SU-DHL-6 (cell line): ENCODE results near the gene TTL.
"Not testable (repeated sequence)": the region's sequence is repeated elsewhere in the genome, so short reads cannot be mapped to it uniquely, and the experiment has no call there.

ENCODE experiments used
- H2AFZ ChIP-seq: fragments of 200-600 bp; sonication (generic); 2 replicates; pipeline ENCODE4 v1.6.1; 2014; ENCODE audit warnings: low read depth, mild to moderate bottlenecking, moderate library complexity, mixed read lengths, antibody characterized with exemption, low read length; ENCODE audit not compliant: severe bottlenecking
- H3F3A ChIP-seq: fragments of 200-600 bp; shearing (Covaris generic); 2 replicates; pipeline ENCODE4 v1.6.0; 2016; ENCODE audit warnings: antibody characterized with exemption, mild to moderate bottlenecking; ENCODE audit not compliant: insufficient read depth
- H3K27ac ChIP-seq: fragments of 200-600 bp; sonication (generic); 2 replicates; pipeline ENCODE4 v1.5.1; 2016; ENCODE audit warnings: low read depth, mild to moderate bottlenecking, low read length, moderate library complexity, mixed read lengths
- H3K27me3 ChIP-seq: fragments of 200-600 bp; sonication (generic), shearing (Covaris generic); 2 replicates; pipeline ENCODE4 v1.6.0; 2014; ENCODE audit warnings: mild to moderate bottlenecking, low read length
- H3K36me3 ChIP-seq: fragments of 200-600 bp; sonication (generic); 2 replicates; pipeline ENCODE4 v1.6.1; 2014; ENCODE audit warnings: mild to moderate bottlenecking, low read length, mixed read lengths
- H3K4me2 ChIP-seq: fragments of 300-600, 200-600 bp; shearing (Covaris generic), sonication (generic); 2 replicates; pipeline ENCODE4 v1.6.0; 2014; ENCODE audit warnings: low read length, low read depth, mild to moderate bottlenecking; ENCODE audit not compliant: poor library complexity, severe bottlenecking
- H3K4me3 ChIP-seq: fragments of 200-600 bp; sonication (generic); 2 replicates; pipeline ENCODE4 v1.5.1; 2014; ENCODE audit warnings: antibody characterized with exemption, low read length, mild to moderate bottlenecking, mixed read lengths; ENCODE audit not compliant: insufficient read depth, poor library complexity, severe bottlenecking
- H3K79me2 ChIP-seq: fragments of 200-600 bp; sonication (generic); 2 replicates; pipeline ENCODE4 v1.6.1; 2014; ENCODE audit warnings: mild to moderate bottlenecking, low read length, moderate library complexity; ENCODE audit not compliant: insufficient read depth
- H3K9ac ChIP-seq: fragments of 200-600 bp; sonication (generic); 2 replicates; pipeline ENCODE4 v1.7.0; 2014; ENCODE audit warnings: mild to moderate bottlenecking, low read length
- H3K9me2 ChIP-seq: fragments of 200-600 bp; sonication (generic); replicated peaks from 2 replicates; pipeline ENCODE4 v1.6.1; 2014; ENCODE audit warnings: low read length; ENCODE audit not compliant: insufficient read depth
- H3K9me3 ChIP-seq: fragments of 200-600 bp; sonication (generic); 2 replicates; pipeline ENCODE4 v1.6.1; 2014; ENCODE audit warnings: low read length, mixed read lengths; ENCODE audit not compliant: insufficient read depth
- H4K20me1 ChIP-seq: fragments of 200-600 bp; sonication (generic); 2 replicates; pipeline ENCODE4 v1.6.1; 2014; ENCODE audit warnings: low read depth, mild to moderate bottlenecking, antibody characterized with exemption, low read length, moderate library complexity, mixed read lengths
- CTCF ChIP-seq: fragments of 200-600 bp; sonication (generic); IDR thresholded peaks from one replicate; pipeline ENCODE4 v1.5.1; 2017; ENCODE audit warnings: antibody characterized with exemption, mild to moderate bottlenecking, low read length, moderate library complexity; ENCODE audit not compliant: insufficient read depth, poor library complexity, severe bottlenecking
- EZH2phosphoT487 ChIP-seq: fragments of 200-600 bp; sonication (generic), shearing (Covaris generic); conservative IDR thresholded peaks from 2 replicates; pipeline ENCODE4 v1.6.1; 2018; ENCODE audit warnings: mild to moderate bottlenecking, antibody characterized with exemption, low read length, moderate library complexity, mixed read lengths

The TTL gene

GRCh38 chr2:112529757-112530156 lies 47.8 kb downstream of the TTL start:
- TF ChIP-seq CTCF, result no peak
- no peak for TF ChIP-seq EZH2phosphoT487
- H3K27me3 ChIP-seq, result no peaks in the 10 kb centered on the region
- H4K20me1 ChIP-seq, result no peaks in the 10 kb centered on the region
- no peaks in the 10 kb centered on the region for H3K79me2 ChIP-seq
- H3K9me3 ChIP-seq, result no peaks in the 10 kb centered on the region
- H3K9me2 ChIP-seq, result no peaks in the 10 kb centered on the region
- no peak overlapping the region for H3K9ac ChIP-seq
- H3K27ac ChIP-seq, result no peak overlapping the region
- no peaks in the 10 kb centered on the region for H3F3A ChIP-seq
- no peak overlapping the region for H3K4me3 ChIP-seq
- H3K4me2 ChIP-seq, result no peak overlapping the region
- H3K36me3 ChIP-seq, result no peaks in the 10 kb centered on the region
- H2AFZ ChIP-seq, result no peak overlapping the region

- H3F3A ChIP-seq, result peaks cover 6% of the 10 kb centered on the region; the same call in 1 of the 2 replicates
- no peak overlapping the region for H3K4me2 ChIP-seq
- no peaks in the 10 kb centered on the region for H3K27me3 ChIP-seq
- H3K4me3 ChIP-seq, result no peak overlapping the region
- H3K36me3 ChIP-seq, result no peaks in the 10 kb centered on the region
- no peak overlapping the region for H2AFZ ChIP-seq
- no peaks in the 10 kb centered on the region for H3K9me3 ChIP-seq
- no peak overlapping the region for H3K27ac ChIP-seq
- no peak for TF ChIP-seq CTCF
- TF ChIP-seq EZH2phosphoT487, result no peak
- H3K79me2 ChIP-seq, result no peaks in the 10 kb centered on the region
- H4K20me1 ChIP-seq, result no peaks in the 10 kb centered on the region
- no peaks in the 10 kb centered on the region for H3K9me2 ChIP-seq
- H3K9ac ChIP-seq, result no peak overlapping the region
Measured at GRCh38 chr2:112530728-112531127, 48.8 kb downstream of the TTL start.

GRCh38 chr2:112534826-112535225 lies 52.9 kb downstream of the TTL start:
- Histone ChIP-seq H3K36me3 (no peaks in the 10 kb centered on the region), H3K27ac (no peak overlapping the region), H3K9me2 (no peaks in the 10 kb centered on the region), H3K9ac (no peak overlapping the region), H3K79me2 (no peaks in the 10 kb centered on the region), H3F3A (peaks cover 11% of the 10 kb centered on the region), H2AFZ (no peak overlapping the region), H3K4me2 (no peak overlapping the region), H3K27me3 (no peaks in the 10 kb centered on the region), H4K20me1 (no peaks in the 10 kb centered on the region), H3K4me3 (no peak overlapping the region), H3K9me3 (no peaks in the 10 kb centered on the region)
- TF ChIP-seq CTCF (no peak), EZH2phosphoT487 (no peak)

- H3K9me3 ChIP-seq, H3K27me3 ChIP-seq, H3K9ac ChIP-seq, H3K36me3 ChIP-seq, H4K20me1 ChIP-seq, H3K4me2 ChIP-seq, H2AFZ ChIP-seq, H3K4me3 ChIP-seq, H3K27ac ChIP-seq, H3K79me2 ChIP-seq, H3K9me2 ChIP-seq: not testable (repeated sequence)
- peaks cover 26% of the 10 kb centered on the region for H3F3A ChIP-seq
Measured at GRCh38 chr2:112536665-112537064, 54.7 kb downstream of the TTL start.
